GM23338 (cell line): Measurements from ENCODE around the gene CDH18. TPM values are rescaled to one million over a fixed set of nuclear protein-coding genes. Genes with fewer than 3 reads are reported as not detected.

ENCODE experiments used
- ATAC-seq: fragments of 200-7000 bp; cut with Tn5 transposase; 3 replicates; pipeline ENCODE4 v1.9.1; 2020
- DNase-seq: peaks from one replicate; pipeline ENCODE4 v3.0.0-alpha.2; 2015; ENCODE audit warnings: low spot score
- H2AFZ ChIP-seq: fragments of 200-600 bp; sonication (generic); 2 replicates; pipeline ENCODE4 v1.8.0; 2016; ENCODE audit warnings: antibody characterized with exemption, mild to moderate bottlenecking, moderate library complexity
- H3F3A ChIP-seq: fragments of 200-600 bp; sonication (generic); replicated peaks from 2 replicates; pipeline ENCODE4 v1.8.0; 2017; ENCODE audit warnings: antibody characterized with exemption, mixed run types, low read depth
- H3K27ac ChIP-seq: fragments of 200-600 bp; sonication (generic); 2 replicates; pipeline ENCODE4 v1.6.1; 2016; ENCODE audit warnings: low read depth
- H3K27me3 ChIP-seq: fragments of 200-600 bp; sonication (generic); 2 replicates; pipeline ENCODE4 v1.8.0; 2016; ENCODE audit warnings: mild to moderate bottlenecking, mixed run types, moderate library complexity; ENCODE audit not compliant: insufficient read depth
- H3K36me3 ChIP-seq: fragments of 200-600 bp; sonication (generic); 2 replicates; pipeline ENCODE4 v1.8.0; 2016; ENCODE audit warnings: mild to moderate bottlenecking; ENCODE audit not compliant: insufficient read depth
- H3K4me1 ChIP-seq: fragments of 200-600 bp; sonication (generic); 2 replicates; pipeline ENCODE4 v1.8.0; 2016; ENCODE audit warnings: mild to moderate bottlenecking, moderate library complexity; ENCODE audit not compliant: insufficient read depth
- H3K4me2 ChIP-seq: fragments of 200-600 bp; sonication (generic); 2 replicates; pipeline ENCODE4 v1.7.1; 2017; ENCODE audit warnings: mixed run types
- H3K4me3 ChIP-seq: fragments of 200-600 bp; sonication (generic); 2 replicates; pipeline ENCODE4 v1.6.1; 2016; ENCODE audit warnings: mixed run types
- H3K79me2 ChIP-seq: fragments of 200-600 bp; sonication (generic); replicated peaks from 2 replicates; pipeline ENCODE4 v1.8.0; 2017; ENCODE audit warnings: mild to moderate bottlenecking; ENCODE audit not compliant: insufficient read depth
- H3K9me2 ChIP-seq: fragments of 200-600 bp; sonication (generic); 2 replicates; pipeline ENCODE4 v1.8.0; 2017; ENCODE audit not compliant: insufficient read depth
- H4K20me1 ChIP-seq: fragments of 200-600 bp; sonication (generic); replicated peaks from 2 replicates; pipeline ENCODE4 v1.8.0; 2017; ENCODE audit warnings: mild to moderate bottlenecking; ENCODE audit not compliant: insufficient read depth
- H3K27ac Mint-ChIP-seq: 2 replicates; pipeline ENCODE4 v1.8.0; 2020; ENCODE audit warnings: inconsistent platforms, mild to moderate bottlenecking, moderate library complexity, mixed read lengths
- H3K27me3 Mint-ChIP-seq: 3 replicates; pipeline ENCODE4 v1.8.0; 2022; ENCODE audit warnings: low read depth, mild to moderate bottlenecking, moderate library complexity, mixed read lengths, inconsistent platforms; ENCODE audit not compliant: insufficient read depth, poor library complexity
- H3K36me3 Mint-ChIP-seq: 3 replicates; pipeline ENCODE4 v1.8.0; 2021; ENCODE audit warnings: low read depth, mild to moderate bottlenecking, inconsistent platforms, moderate library complexity, mixed read lengths
- H3K4me1 Mint-ChIP-seq: 3 replicates; pipeline ENCODE4 v1.8.0; 2020; ENCODE audit warnings: mild to moderate bottlenecking, inconsistent platforms, mixed read lengths
- H3K4me3 Mint-ChIP-seq: 3 replicates; pipeline ENCODE4 v1.8.0; 2021; ENCODE audit warnings: moderate library complexity, mild to moderate bottlenecking, inconsistent platforms, mixed read lengths
- H3K9me3 Mint-ChIP-seq: 3 replicates; pipeline ENCODE4 v1.8.0; 2020; ENCODE audit warnings: moderate library complexity, mild to moderate bottlenecking, inconsistent platforms, mixed read lengths
- CREB1 ChIP-seq: fragments of 250-450 bp; sonication (Bioruptor Pico); IDR thresholded peaks from 2 replicates; pipeline ENCODE4 v1.5.0; 2020; ENCODE audit warnings: low read depth, mild to moderate bottlenecking, moderate library complexity
- CTCF ChIP-seq, 2 experiments: fragments of 200-600 bp in 1 of 2; sonication (generic) in 1 of 2; conservative IDR thresholded peaks; 2 replicates each; pipeline versions ENCODE4 v1.5.1 to v1.6.1; 2016 to 2017; ENCODE audit warnings: antibody characterized with exemption in 2 of 2, low read depth in 2 of 2, mild to moderate bottlenecking in 2 of 2, moderate library complexity in 1 of 2
- EZH2 ChIP-seq: fragments of 200-600 bp; sonication (generic); IDR thresholded peaks from one replicate; pipeline ENCODE4 v1.8.0; 2017; ENCODE audit warnings: antibody characterized with exemption, mild to moderate bottlenecking, low read depth; ENCODE audit not compliant: unreplicated experiment
- EZH2phosphoT487 ChIP-seq: fragments of 200-600 bp; sonication (generic); IDR thresholded peaks from one replicate; pipeline ENCODE4 v1.8.1; 2018; ENCODE audit warnings: antibody characterized with exemption; ENCODE audit not compliant: unreplicated experiment
- JUNB ChIP-seq: IDR thresholded peaks from one replicate; pipeline ENCODE4 v1.6.1; 2016; ENCODE audit warnings: antibody characterized with exemption; ENCODE audit not compliant: unreplicated experiment
- NANOG ChIP-seq: IDR thresholded peaks from 2 replicates; pipeline ENCODE4 v1.6.1; 2016; ENCODE audit warnings: antibody characterized with exemption, borderline replicate concordance
- POLR2AphosphoS5 ChIP-seq: IDR thresholded peaks from 2 replicates; pipeline ENCODE4 v1.6.1; 2016; ENCODE audit warnings: antibody characterized with exemption, low read depth
- REST ChIP-seq: IDR thresholded peaks from one replicate; pipeline ENCODE4 v1.6.1; 2018; ENCODE audit warnings: antibody characterized with exemption; ENCODE audit not compliant: unreplicated experiment
- STAT1 ChIP-seq: IDR thresholded peaks from one replicate; pipeline ENCODE4 v1.6.1; 2016; ENCODE audit warnings: antibody characterized with exemption; ENCODE audit not compliant: unreplicated experiment
- ZNF114 ChIP-seq: fragments of 250-450 bp; sonication (Bioruptor Pico); IDR thresholded peaks from 2 replicates; pipeline ENCODE4 v1.5.0; 2020; ENCODE audit warnings: mild to moderate bottlenecking, moderate library complexity
- ZNF331 ChIP-seq: fragments of 250-450 bp; sonication (Bioruptor Pico); IDR thresholded peaks from 2 replicates; pipeline ENCODE4 v1.5.0; 2020; ENCODE audit warnings: low read depth, mild to moderate bottlenecking, moderate library complexity
- ZNF462 ChIP-seq: fragments of 250-450 bp; sonication (Bioruptor Pico); IDR thresholded peaks from 2 replicates; pipeline ENCODE4 v1.5.0; 2020; ENCODE audit warnings: mild to moderate bottlenecking, moderate library complexity
- polyA plus RNA-seq: library from polyadenylated mRNA; unstranded; fragments of >200 nt; fragmentation: Nextera tagmentation; extraction: Ambion mirVana; gene quantifications from 2 replicates; pipeline ENCODE4 v1.2.1, GENCODE V29; 2016
- total RNA-seq: library from RNA; depleted of rRNA; stranded (reverse); fragments of >200 nt; shearing (Covaris generic); gene quantifications from 2 replicates; pipeline ENCODE4 v1.2.3, GENCODE V29; 2014
- TF ChIP-seq, protein P1 (sequence below): IDR thresholded peaks from 2 replicates; pipeline ENCODE4 v1.6.1; 2016; ENCODE audit warnings: antibody characterized with exemption

The CDH18 gene
- total and polyA plus RNA-seq, 2 experiments from 2014 or later: 1.3 TPM; not detected in 1

DNA sequence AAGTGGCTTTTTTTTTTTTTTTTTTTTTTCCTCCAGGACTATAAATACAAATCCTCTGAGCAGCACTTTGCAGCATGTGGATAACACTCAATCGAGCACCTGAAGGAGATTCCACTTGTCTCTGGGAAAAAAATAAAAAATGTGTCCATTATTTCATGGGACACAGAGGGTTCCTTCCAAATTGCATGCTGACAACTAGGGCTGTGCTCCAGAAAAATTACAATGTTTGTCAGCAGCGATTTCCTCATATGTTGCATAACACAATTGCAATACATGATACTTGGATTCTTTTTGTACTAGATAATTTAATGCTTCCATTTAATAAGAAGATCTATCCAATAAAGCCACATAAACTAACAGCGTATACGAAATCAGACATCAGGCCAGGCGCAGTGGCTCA is 84.4 kb downstream of the CDH18 start:
- ATAC-seq (no peak), DNase-seq (no peak)
- Mint-ChIP-seq H3K9me3 (no peaks in the 10 kb centered on the region), H3K27ac (no peak overlapping the region), H3K36me3 (no peaks in the 10 kb centered on the region), H3K4me1 (peaks cover 4% of the 10 kb centered on the region), H3K4me3 (no peak overlapping the region), H3K27me3 (no peaks in the 10 kb centered on the region)
- H3K27ac ChIP-seq: no peak overlapping the region
- no peaks in the 10 kb centered on the region for H4K20me1 ChIP-seq
- H2AFZ ChIP-seq: peak overlapping the region; percentile 75; the same call in 1 of the 2 replicates
- H3K36me3 ChIP-seq: no peaks in the 10 kb centered on the region
- H3K79me2 ChIP-seq: no peaks in the 10 kb centered on the region
- no peaks in the 10 kb centered on the region for H3K9me2 ChIP-seq
- H3K4me3 ChIP-seq: no peak overlapping the region
- no peak for TF ChIP-seq ZNF114
- no peak for TF ChIP-seq EZH2phosphoT487
- TF ChIP-seq JUNB: no peak
- no peak for TF ChIP-seq ZNF462
- TF ChIP-seq CTCF (conservative IDR thresholded peaks at IDR 0.05; ENCODE audit: low read depth in 2 of 2): no peak
- TF ChIP-seq REST: no peak
- TF ChIP-seq POLR2AphosphoS5: no peak
- TF ChIP-seq, protein P1, sequence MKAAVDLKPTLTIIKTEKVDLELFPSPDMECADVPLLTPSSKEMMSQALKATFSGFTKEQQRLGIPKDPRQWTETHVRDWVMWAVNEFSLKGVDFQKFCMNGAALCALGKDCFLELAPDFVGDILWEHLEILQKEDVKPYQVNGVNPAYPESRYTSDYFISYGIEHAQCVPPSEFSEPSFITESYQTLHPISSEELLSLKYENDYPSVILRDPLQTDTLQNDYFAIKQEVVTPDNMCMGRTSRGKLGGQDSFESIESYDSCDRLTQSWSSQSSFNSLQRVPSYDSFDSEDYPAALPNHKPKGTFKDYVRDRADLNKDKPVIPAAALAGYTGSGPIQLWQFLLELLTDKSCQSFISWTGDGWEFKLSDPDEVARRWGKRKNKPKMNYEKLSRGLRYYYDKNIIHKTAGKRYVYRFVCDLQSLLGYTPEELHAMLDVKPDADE: no peak
- TF ChIP-seq EZH2: no peak
- TF ChIP-seq ZNF331: no peak
- TF ChIP-seq STAT1: no peak
- no peak for TF ChIP-seq CREB1
- no peak for TF ChIP-seq NANOG
- peaks cover 5% of the 10 kb centered on the region for H3K4me1 ChIP-seq
- H3F3A ChIP-seq: no peaks in the 10 kb centered on the region
- no peak overlapping the region for H3K4me2 ChIP-seq
- H3K27me3 ChIP-seq: no peaks in the 10 kb centered on the region
